Neural crest cell (in vitro differentiated cells): Measurements from ENCODE around the gene SRRM5. TPM values are rescaled to one million over a fixed set of nuclear protein-coding genes. Genes with fewer than 3 reads are reported as not detected.

Experiments
- DNase-seq: peaks from one replicate; pipeline ENCODE4 v3.0.0; 2021; ENCODE audit warnings: low read depth, mixed read lengths, low spot score
- H3K27ac Mint-ChIP-seq: one replicate; pipeline ENCODE4 v1.8.0; 2021; ENCODE audit warnings: mild to moderate bottlenecking, mixed read lengths; ENCODE audit not compliant: unreplicated experiment
- H3K27me3 Mint-ChIP-seq: 2 replicates; pipeline ENCODE4 v1.8.0; 2021; ENCODE audit warnings: low read depth, mild to moderate bottlenecking, mixed read lengths
- H3K36me3 Mint-ChIP-seq: 2 replicates; pipeline ENCODE4 v1.8.0; 2021; ENCODE audit warnings: low read depth, mild to moderate bottlenecking, mixed read lengths
- H3K4me1 Mint-ChIP-seq: 2 replicates; pipeline ENCODE4 v1.8.0; 2021; ENCODE audit warnings: mixed read lengths
- H3K4me3 Mint-ChIP-seq: one replicate; pipeline ENCODE4 v1.8.0; 2021; ENCODE audit warnings: mild to moderate bottlenecking, mixed read lengths
- H3K9me3 Mint-ChIP-seq: 2 replicates; pipeline ENCODE4 v1.8.0; 2021; ENCODE audit warnings: mixed read lengths
- CTCF ChIP-seq: fragments of 200-600 bp; sonication (generic); conservative IDR thresholded peaks from 2 replicates; pipeline ENCODE4 v1.5.0; 2021; ENCODE audit warnings: antibody characterized with exemption, mild to moderate bottlenecking
- total RNA-seq: library from RNA; stranded (reverse); gene quantifications from 2 replicates; pipeline ENCODE4 v1.2.1, GENCODE V29; 2021

Gene SRRM5
- total RNA-seq, 1 donor from 2014 or later, result 0.51 TPM

DNA sequence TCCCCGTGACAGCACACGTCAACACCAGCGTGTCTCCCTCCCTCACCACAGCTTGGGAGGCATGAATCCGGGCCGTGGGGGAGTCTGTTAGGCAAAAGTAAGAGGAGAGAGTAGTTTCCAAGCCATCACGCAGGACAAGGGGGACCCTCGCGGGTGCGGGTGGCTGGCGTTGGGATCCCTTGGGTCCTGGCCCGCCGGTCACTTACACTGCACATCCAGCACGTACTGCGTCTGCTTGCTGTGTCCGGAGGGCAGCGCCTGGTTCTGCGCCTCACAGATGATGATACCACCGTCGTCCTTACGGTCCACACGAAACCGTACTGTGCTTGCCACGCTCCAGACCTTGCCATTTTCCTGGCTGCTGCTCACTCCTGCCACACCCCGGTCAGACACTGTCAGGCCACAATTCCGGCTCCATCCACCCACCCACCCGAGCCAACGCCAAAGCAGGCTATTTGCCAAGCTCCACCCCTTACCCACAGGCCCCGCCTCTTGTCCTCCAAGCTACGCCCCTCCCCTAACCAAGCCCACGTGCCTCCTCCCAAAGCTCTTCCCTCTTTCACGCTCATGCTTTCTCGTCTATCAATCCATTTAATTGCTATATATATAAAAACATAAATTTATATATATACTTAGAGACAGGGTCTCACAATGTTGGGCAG is 14.2 kb downstream of the SRRM5 start:
- Mint-ChIP-seq H3K4me1 (peaks cover 34% of the 10 kb centered on the region), H3K4me3 (no peak overlapping the region), H3K27me3 (peaks cover 3% of the 10 kb centered on the region), H3K9me3 (no peaks in the 10 kb centered on the region), H3K27ac (no peak overlapping the region), H3K36me3 (peaks cover 26% of the 10 kb centered on the region)
- no peak for DNase-seq
- no peak for TF ChIP-seq CTCF

GRCh38 chr19:43626838-43627237 is 14.9 kb downstream of the SRRM5 start:
- Mint-ChIP-seq H3K27me3 (peaks cover 3% of the 10 kb centered on the region), H3K4me3 (peak overlapping the region; percentile 34), H3K27ac (no peak overlapping the region), H3K9me3 (no peaks in the 10 kb centered on the region), H3K36me3 (peaks cover 23% of the 10 kb centered on the region), H3K4me1 (peaks cover 30% of the 10 kb centered on the region)
- no peak for TF ChIP-seq CTCF
- DNase-seq, result no peak

DNA sequence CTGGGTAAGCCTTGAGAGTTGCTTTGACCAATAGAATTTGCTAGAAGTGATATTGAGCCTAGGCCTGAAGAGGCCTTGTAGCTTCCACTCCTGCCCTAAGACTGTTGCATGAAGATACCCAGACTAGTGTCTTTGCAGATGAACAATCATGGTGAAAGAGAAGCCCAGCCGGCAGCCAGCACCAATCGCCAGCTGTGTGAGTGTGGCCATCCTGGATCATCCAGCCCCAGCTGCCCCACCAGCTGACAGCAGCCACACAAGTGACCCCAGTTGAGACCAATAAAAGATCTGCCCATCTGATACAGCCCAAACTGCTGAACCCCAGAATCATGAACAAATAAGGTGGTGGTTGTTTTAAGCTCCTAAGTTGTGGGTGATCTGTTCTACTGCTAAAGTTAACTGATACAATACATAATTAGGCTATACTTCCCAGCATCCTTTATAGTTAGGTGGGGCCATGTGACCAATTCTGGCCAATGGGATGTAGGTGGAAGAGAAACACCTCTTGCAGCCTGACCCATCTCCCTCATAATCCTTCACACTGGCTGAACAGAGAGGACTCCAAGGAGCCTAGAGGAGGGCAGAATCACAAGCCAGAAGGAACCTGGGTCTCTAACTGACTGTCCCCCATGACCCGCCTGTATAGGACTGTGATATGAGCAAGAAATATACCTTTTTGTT is 16.9 kb downstream of the SRRM5 start:
- Mint-ChIP-seq H3K27ac (no peak overlapping the region), H3K4me1 (peaks cover 33% of the 10 kb centered on the region), H3K9me3 (no peaks in the 10 kb centered on the region), H3K4me3 (no peak overlapping the region), H3K36me3 (peaks cover 17% of the 10 kb centered on the region), H3K27me3 (peaks cover 3% of the 10 kb centered on the region)
- DNase-seq, result no peak
- TF ChIP-seq CTCF, result no peak

GRCh38 chr19:43631491-43631890 is 19.6 kb downstream of the SRRM5 start:
- Mint-ChIP-seq H3K27ac (no peak overlapping the region), H3K27me3 (no peaks in the 10 kb centered on the region)
- TF ChIP-seq CTCF, result no peak

GRCh38 chr19:43633520-43633919 is 21.6 kb downstream of the SRRM5 start:
- Mint-ChIP-seq H3K4me3 (no peak overlapping the region), H3K36me3 (no peaks in the 10 kb centered on the region), H3K27ac (peak overlapping the region; percentile 60), H3K9me3 (no peaks in the 10 kb centered on the region), H3K27me3 (no peaks in the 10 kb centered on the region), H3K4me1 (peaks cover 40% of the 10 kb centered on the region)
- no peak for DNase-seq
- no peak for TF ChIP-seq CTCF

More at GRCh38 chr19:43631491-43631890, 19.6 kb downstream of the SRRM5 start:
- H3K36me3 Mint-ChIP-seq, result peaks cover 4% of the 10 kb centered on the region
- H3K9me3 Mint-ChIP-seq, result no peaks in the 10 kb centered on the region
- peaks cover 35% of the 10 kb centered on the region for H3K4me1 Mint-ChIP-seq
- no peak overlapping the region for H3K4me3 Mint-ChIP-seq
- no peak for DNase-seq
